HEK293 (cell line): ENCODE results near the gene FUT1.

ENCODE experiments used
- ZBTB48 ChIP-seq: fragments of 450-650 bp; formaldehyde crosslinking; IDR thresholded peaks from 2 replicates; pipeline ENCODE4 v1.5.1; 2016; ENCODE audit warnings: missing biosample characterization, missing genetic modification characterization
- ZBTB7A ChIP-seq: fragments of 450-650 bp; formaldehyde crosslinking; IDR thresholded peaks from 2 replicates; pipeline ENCODE4 v1.5.1; 2016; ENCODE audit warnings: low read depth, missing biosample characterization, missing genetic modification characterization
- ZNF266 ChIP-seq: fragments of 450-650 bp; formaldehyde crosslinking; IDR thresholded peaks from 2 replicates; pipeline ENCODE4 v1.5.1; 2016; ENCODE audit warnings: missing biosample characterization, missing genetic modification characterization, low read depth
- ZNF530 ChIP-seq: fragments of 450-650 bp; formaldehyde crosslinking; IDR thresholded peaks from 2 replicates; pipeline ENCODE4 v1.5.1; 2016; ENCODE audit warnings: low read depth, missing biosample characterization, missing genetic modification characterization
- TF ChIP-seq, protein P1 (sequence below): fragments of 450-650 bp; formaldehyde crosslinking; IDR thresholded peaks from 2 replicates; pipeline ENCODE4 v1.5.1; 2016; ENCODE audit warnings: missing biosample characterization, missing genetic modification characterization

DNA sequence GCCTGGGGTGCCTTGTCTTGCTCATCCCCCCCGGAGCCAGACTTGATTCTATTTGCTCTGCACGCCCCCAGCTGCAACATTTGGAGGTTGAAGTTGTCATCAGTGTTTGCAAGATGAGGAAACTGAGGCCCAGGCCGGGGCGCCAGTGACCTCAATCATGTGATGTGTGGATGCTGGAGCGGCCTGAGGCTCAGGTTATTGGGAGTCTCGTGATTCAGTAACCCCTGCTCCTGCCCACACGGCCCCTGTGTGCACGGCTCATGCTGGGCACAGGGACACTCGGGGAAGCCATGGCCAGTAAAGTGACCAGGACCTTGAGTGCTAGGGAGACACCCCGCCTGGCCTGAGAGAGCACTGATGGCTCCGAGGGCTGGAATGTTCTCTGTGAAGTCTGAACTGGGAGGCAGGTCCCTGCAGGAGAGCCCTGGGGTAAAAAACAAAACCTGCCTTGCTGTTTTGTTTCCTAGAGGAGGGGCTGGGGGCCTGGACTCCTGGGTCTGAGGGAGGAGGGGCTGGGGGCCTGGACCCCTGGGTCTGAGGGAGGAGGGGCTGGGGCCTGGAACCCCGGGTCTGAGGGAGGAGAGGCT, 4.7 kb upstream of the FUT1 start:
- TF ChIP-seq ZNF530 (tag by site-specific recombination) (no peak), ZBTB7A (tag by site-specific recombination) (no peak), ZBTB48 (no peak), ZNF266 (tag by site-specific recombination) (no peak)
- TF ChIP-seq, protein P1, sequence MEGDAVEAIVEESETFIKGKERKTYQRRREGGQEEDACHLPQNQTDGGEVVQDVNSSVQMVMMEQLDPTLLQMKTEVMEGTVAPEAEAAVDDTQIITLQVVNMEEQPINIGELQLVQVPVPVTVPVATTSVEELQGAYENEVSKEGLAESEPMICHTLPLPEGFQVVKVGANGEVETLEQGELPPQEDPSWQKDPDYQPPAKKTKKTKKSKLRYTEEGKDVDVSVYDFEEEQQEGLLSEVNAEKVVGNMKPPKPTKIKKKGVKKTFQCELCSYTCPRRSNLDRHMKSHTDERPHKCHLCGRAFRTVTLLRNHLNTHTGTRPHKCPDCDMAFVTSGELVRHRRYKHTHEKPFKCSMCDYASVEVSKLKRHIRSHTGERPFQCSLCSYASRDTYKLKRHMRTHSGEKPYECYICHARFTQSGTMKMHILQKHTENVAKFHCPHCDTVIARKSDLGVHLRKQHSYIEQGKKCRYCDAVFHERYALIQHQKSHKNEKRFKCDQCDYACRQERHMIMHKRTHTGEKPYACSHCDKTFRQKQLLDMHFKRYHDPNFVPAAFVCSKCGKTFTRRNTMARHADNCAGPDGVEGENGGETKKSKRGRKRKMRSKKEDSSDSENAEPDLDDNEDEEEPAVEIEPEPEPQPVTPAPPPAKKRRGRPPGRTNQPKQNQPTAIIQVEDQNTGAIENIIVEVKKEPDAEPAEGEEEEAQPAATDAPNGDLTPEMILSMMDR (tag by site-specific recombination) = no peak
